Duodenal mucosa (tissue), 2 donors: ENCODE measurements around the gene MGLL.

Experiments used
- H3K27ac ChIP-seq: one replicate; pipeline ENCODE4 v1.7.0; 2013; ENCODE audit warnings: low read depth, low read length
- H3K27me3 ChIP-seq, 2 donors: one replicate each; pipeline ENCODE4 v1.7.0; 2013; ENCODE audit warnings: low read length in 2 of 2, control low read depth in 1 of 2; ENCODE audit not compliant: insufficient read depth in 2 of 2, control insufficient read depth in 1 of 2
- H3K36me3 ChIP-seq, 2 donors: one replicate each; pipeline ENCODE4 v1.7.0; 2013; ENCODE audit warnings: low read length in 2 of 2, control low read depth in 1 of 2; ENCODE audit not compliant: insufficient read depth in 2 of 2, control insufficient read depth in 1 of 2
- H3K4me1 ChIP-seq, 2 donors: one replicate each; pipeline ENCODE4 v1.7.0; 2013; ENCODE audit warnings: low read length in 2 of 2, control low read depth in 1 of 2; ENCODE audit not compliant: insufficient read depth in 2 of 2, control insufficient read depth in 1 of 2
- H3K4me3 ChIP-seq, 2 donors: one replicate each; pipeline ENCODE4 v1.7.0; 2013; ENCODE audit warnings: low read length in 2 of 2, low read depth in 1 of 2
- H3K9ac ChIP-seq, 2 donors: one replicate each; pipeline ENCODE4 v1.7.0; 2013; ENCODE audit warnings: low read length in 2 of 2, low read depth in 1 of 2
- H3K9me3 ChIP-seq, 2 donors: one replicate each; pipeline ENCODE4 v1.7.0; 2013; ENCODE audit warnings: low read length in 2 of 2, control low read depth in 1 of 2; ENCODE audit not compliant: control insufficient read depth in 1 of 2

MGLL gene

GRCh38 chr3:127761441-127761801 lies 60.9 kb downstream of the MGLL start:
- H3K27ac ChIP-seq, result no peak overlapping the region
- no peaks in the 10 kb centered on the region for H3K36me3 ChIP-seq
- H3K9me3 ChIP-seq, result no peaks in the 10 kb centered on the region
- no peak overlapping the region for H3K9ac ChIP-seq
- H3K4me1 ChIP-seq, result peaks cover 23 to 40% of the 10 kb centered on the region in 2 donors
- peak overlapping the region in 1 of 2 donors; percentile 24 for H3K4me3 ChIP-seq
- H3K27me3 ChIP-seq, result no peaks in the 10 kb centered on the region

GRCh38 chr3:127760791-127761440 lies 61.4 kb downstream of the MGLL start:
- Histone ChIP-seq H3K4me1 (peaks cover 19 to 36% of the 10 kb centered on the region in 2 donors), H3K27me3 (no peaks in the 10 kb centered on the region), H3K9me3 (no peaks in the 10 kb centered on the region), H3K4me3 (no peak overlapping the region), H3K9ac (no peak overlapping the region), H3K27ac (no peak overlapping the region), H3K36me3 (no peaks in the 10 kb centered on the region)

- Histone ChIP-seq H3K36me3 (no peaks in the 10 kb centered on the region), H3K27me3 (no peaks in the 10 kb centered on the region), H3K4me1 (peaks cover 16 to 34% of the 10 kb centered on the region in 2 donors), H3K4me3 (no peak overlapping the region), H3K27ac (no peak overlapping the region), H3K9ac (no peak overlapping the region), H3K9me3 (no peaks in the 10 kb centered on the region)
These were observed 62.0 kb downstream of the MGLL start for GRCh38 chr3:127760361-127760760.

GRCh38 chr3:127759826-127760225 lies 62.5 kb downstream of the MGLL start:
- Histone ChIP-seq H3K27me3 (no peaks in the 10 kb centered on the region), H3K27ac (no peak overlapping the region), H3K9ac (no peak overlapping the region), H3K4me1 (peaks cover 19 to 34% of the 10 kb centered on the region in 2 donors), H3K9me3 (no peaks in the 10 kb centered on the region), H3K36me3 (no peaks in the 10 kb centered on the region), H3K4me3 (no peak overlapping the region)

- Histone ChIP-seq H3K9ac (no peak overlapping the region), H3K36me3 (no peaks in the 10 kb centered on the region)
These were observed 64.3 kb downstream of the MGLL start for GRCh38 chr3:127758013-127758412.

GRCh38 chr3:127755305-127755681 lies 67.0 kb downstream of the MGLL start:
- Histone ChIP-seq H3K9me3 (no peaks in the 10 kb centered on the region), H3K9ac (no peak overlapping the region), H3K27ac (no peak overlapping the region), H3K4me3 (no peak overlapping the region), H3K27me3 (no peaks in the 10 kb centered on the region), H3K36me3 (no peaks in the 10 kb centered on the region), H3K4me1 (peaks cover 26 to 27% of the 10 kb centered on the region in 2 donors)

More at GRCh38 chr3:127758013-127758412, 64.3 kb downstream of the MGLL start:
- Histone ChIP-seq H3K4me3 (no peak overlapping the region), H3K4me1 (peaks cover 27 to 31% of the 10 kb centered on the region in 2 donors), H3K9me3 (no peaks in the 10 kb centered on the region), H3K27me3 (no peaks in the 10 kb centered on the region), H3K27ac (no peak overlapping the region)

- Histone ChIP-seq H3K9me3 (no peaks in the 10 kb centered on the region), H3K4me1 (peaks cover 30 to 32% of the 10 kb centered on the region in 2 donors), H3K27ac (no peak overlapping the region), H3K36me3 (no peaks in the 10 kb centered on the region), H3K9ac (peak overlapping the region in 1 of 2 donors; percentile 9), H3K27me3 (no peaks in the 10 kb centered on the region), H3K4me3 (no peak overlapping the region)
These were observed 67.7 kb downstream of the MGLL start for GRCh38 chr3:127754411-127755304.

- Histone ChIP-seq H3K27ac (no peak overlapping the region), H3K9ac (no peak overlapping the region), H3K36me3 (no peaks in the 10 kb centered on the region), H3K9me3 (no peaks in the 10 kb centered on the region), H3K4me1 (peaks cover 31 to 36% of the 10 kb centered on the region in 2 donors), H3K27me3 (no peaks in the 10 kb centered on the region), H3K4me3 (no peak overlapping the region)
These were observed 68.4 kb downstream of the MGLL start for GRCh38 chr3:127753898-127754410.

GRCh38 chr3:127753338-127753737 lies 69.0 kb downstream of the MGLL start:
- no peak overlapping the region for H3K4me3 ChIP-seq
- H3K4me1 ChIP-seq, result peaks cover 37 to 42% of the 10 kb centered on the region in 2 donors
- no peaks in the 10 kb centered on the region for H3K27me3 ChIP-seq
- no peak overlapping the region for H3K9ac ChIP-seq
- H3K36me3 ChIP-seq, result no peaks in the 10 kb centered on the region
- no peak overlapping the region for H3K27ac ChIP-seq
- no peaks in the 10 kb centered on the region for H3K9me3 ChIP-seq

- Histone ChIP-seq H3K4me3 (no peak overlapping the region), H3K9ac (no peak overlapping the region), H3K36me3 (no peaks in the 10 kb centered on the region), H3K27me3 (no peaks in the 10 kb centered on the region), H3K27ac (no peak overlapping the region), H3K9me3 (no peaks in the 10 kb centered on the region), H3K4me1 (peaks cover 49 to 51% of the 10 kb centered on the region in 2 donors)
These were observed 70.5 kb downstream of the MGLL start for GRCh38 chr3:127751782-127752181.
